Measurements from ENCODE around the gene HPCAL1. TPM values are rescaled to one million over a fixed set of nuclear protein-coding genes. Genes with fewer than 3 reads are reported as not detected.
"Not testable (repeated sequence)": the region's sequence is repeated elsewhere in the genome, so short reads cannot be mapped to it uniquely, and the experiment has no call there.

The HPCAL1 gene
- total RNA-seq, 2 donors from 2014 or later = 41.0 to 66.3 TPM

- no peak for ATAC-seq
- no peaks in the 10 kb centered on the region for H3K36me3 ChIP-seq (replicated peaks in 1 of 2; ENCODE audit: insufficient read depth in 1 of 2, low read depth in 2 of 2)
- peak overlapping the region in 3 of 4 donors; percentile 27 to 56 (median 45) for H3K27ac ChIP-seq
These were observed 149.6 kb downstream of the HPCAL1 start for GRCh38 chr2:10452312-10452711.

DNA sequence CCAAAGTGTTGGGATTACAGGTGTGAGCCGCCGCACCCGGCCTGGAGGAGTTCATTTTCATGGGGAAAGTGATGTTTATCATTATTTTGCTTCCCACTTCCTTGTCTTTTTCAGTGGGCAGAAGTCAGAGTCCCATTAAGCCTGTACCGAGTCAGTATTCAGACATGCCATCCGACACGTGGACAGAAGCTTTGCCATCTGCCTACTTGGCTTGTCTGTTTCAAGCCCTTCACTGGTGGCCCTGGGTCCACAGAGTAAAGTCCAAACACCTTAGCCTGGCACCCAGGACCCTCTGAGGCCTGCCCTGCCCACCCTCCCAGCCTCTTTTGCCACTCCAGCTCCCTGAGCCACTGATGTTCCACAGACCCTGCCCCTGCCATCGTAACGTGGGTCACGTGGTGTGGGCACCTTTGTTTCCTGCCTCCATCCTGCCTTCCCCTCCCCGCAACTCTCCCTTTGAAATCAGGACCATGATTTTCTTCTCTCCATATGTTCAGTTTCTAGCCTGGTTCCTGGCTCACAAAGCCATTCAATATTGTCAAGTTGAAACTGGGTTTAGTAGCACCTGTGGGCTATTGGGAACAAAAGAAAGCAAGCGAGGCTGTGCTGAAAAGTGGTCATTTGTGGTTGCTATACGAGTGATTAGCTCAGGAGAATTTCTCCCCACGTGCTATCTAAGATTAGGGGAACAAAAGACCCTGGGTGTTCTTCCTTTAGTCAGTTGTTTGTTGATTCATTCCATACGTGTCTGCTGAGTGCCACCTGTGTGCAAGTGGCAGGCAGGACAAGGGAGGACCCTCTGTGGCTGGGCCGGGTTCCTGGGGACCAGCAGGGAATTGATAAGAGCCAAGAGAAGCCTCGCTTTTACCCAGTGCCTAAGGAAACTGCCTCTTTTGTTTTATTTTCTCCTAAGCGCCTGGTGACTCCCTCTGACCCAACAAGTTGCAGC, 150.5 kb downstream of the HPCAL1 start:
- Histone ChIP-seq H3K27ac (peak overlapping the region in 2 of 4 donors; percentile 45 to 56), H3K9me3 (no peaks in the 10 kb centered on the region), H3K27me3 (no peaks in the 10 kb centered on the region), H3K4me1 (peaks cover 39% of the 10 kb centered on the region), H3K36me3 (replicated peaks in 1 of 2; ENCODE audit: insufficient read depth in 1 of 2, low read depth in 2 of 2) (no peaks in the 10 kb centered on the region), H3K4me3 (no peak overlapping the region)
- no peak for DNase-seq
- ATAC-seq = no peak
- WGBS, 2 donors = 88 to 93% methylated on average over 17 of the region's 17 CpGs
- intact Hi-C loops (cut with DNase I) = no loop called here
- TF ChIP-seq, protein P1, sequence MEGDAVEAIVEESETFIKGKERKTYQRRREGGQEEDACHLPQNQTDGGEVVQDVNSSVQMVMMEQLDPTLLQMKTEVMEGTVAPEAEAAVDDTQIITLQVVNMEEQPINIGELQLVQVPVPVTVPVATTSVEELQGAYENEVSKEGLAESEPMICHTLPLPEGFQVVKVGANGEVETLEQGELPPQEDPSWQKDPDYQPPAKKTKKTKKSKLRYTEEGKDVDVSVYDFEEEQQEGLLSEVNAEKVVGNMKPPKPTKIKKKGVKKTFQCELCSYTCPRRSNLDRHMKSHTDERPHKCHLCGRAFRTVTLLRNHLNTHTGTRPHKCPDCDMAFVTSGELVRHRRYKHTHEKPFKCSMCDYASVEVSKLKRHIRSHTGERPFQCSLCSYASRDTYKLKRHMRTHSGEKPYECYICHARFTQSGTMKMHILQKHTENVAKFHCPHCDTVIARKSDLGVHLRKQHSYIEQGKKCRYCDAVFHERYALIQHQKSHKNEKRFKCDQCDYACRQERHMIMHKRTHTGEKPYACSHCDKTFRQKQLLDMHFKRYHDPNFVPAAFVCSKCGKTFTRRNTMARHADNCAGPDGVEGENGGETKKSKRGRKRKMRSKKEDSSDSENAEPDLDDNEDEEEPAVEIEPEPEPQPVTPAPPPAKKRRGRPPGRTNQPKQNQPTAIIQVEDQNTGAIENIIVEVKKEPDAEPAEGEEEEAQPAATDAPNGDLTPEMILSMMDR (IDR thresholded peaks at IDR 0.05) = no peak
- TF ChIP-seq POLR2A (IDR thresholded peaks at IDR 0.05) = no peak

More at GRCh38 chr2:10452312-10452711, 149.6 kb downstream of the HPCAL1 start:
- no peak overlapping the region for H3K4me3 ChIP-seq
- H3K4me1 ChIP-seq = peaks cover 36% of the 10 kb centered on the region
- intact Hi-C loops (cut with DNase I) = no loop called here
- TF ChIP-seq, protein P1 (IDR thresholded peaks at IDR 0.05) = no peak
- TF ChIP-seq POLR2A (IDR thresholded peaks at IDR 0.05) = no peak
- DNase-seq = peak; percentile 61 to 84 (median 82)
- H3K9me3 ChIP-seq = no peaks in the 10 kb centered on the region
- WGBS, 2 donors = 35 to 46% methylated on average over 3 of the region's 3 CpGs
- no peaks in the 10 kb centered on the region for H3K27me3 ChIP-seq

- H3K36me3 ChIP-seq (replicated peaks in 1 of 2; ENCODE audit: insufficient read depth in 1 of 2, low read depth in 2 of 2) = no peaks in the 10 kb centered on the region
- H3K4me1 ChIP-seq = peaks cover 37% of the 10 kb centered on the region
- intact Hi-C loops (cut with DNase I) = no loop called here
- ATAC-seq = no peak
- 89 to 98% methylated on average over 8 to 9 of the region's 9 CpGs for whole genome bisulfite sequencing, 2 donors
- H3K27me3 ChIP-seq = no peaks in the 10 kb centered on the region
- TF ChIP-seq POLR2A (IDR thresholded peaks at IDR 0.05) = no peak
- TF ChIP-seq, protein P1 (IDR thresholded peaks at IDR 0.05) = no peak
- no peak for DNase-seq
- H3K27ac ChIP-seq = no peak overlapping the region
- no peak overlapping the region for H3K4me3 ChIP-seq
- H3K9me3 ChIP-seq = no peaks in the 10 kb centered on the region
These were observed 151.2 kb downstream of the HPCAL1 start for GRCh38 chr2:10453905-10454298.

- no peak for DNase-seq
- intact Hi-C loops (cut with DNase I) = no loop called here
- Histone ChIP-seq H3K36me3 (replicated peaks in 1 of 2; ENCODE audit: insufficient read depth in 1 of 2, low read depth in 2 of 2) (no peaks in the 10 kb centered on the region), H3K27ac (no peak overlapping the region), H3K27me3 (no peaks in the 10 kb centered on the region), H3K4me3 (no peak overlapping the region), H3K9me3 (no peaks in the 10 kb centered on the region), H3K4me1 (peaks cover 31% of the 10 kb centered on the region)
- ATAC-seq = no peak
- TF ChIP-seq, protein P1 (IDR thresholded peaks at IDR 0.05) = no peak
- no peak for TF ChIP-seq POLR2A (IDR thresholded peaks at IDR 0.05)
- 81 to 100% methylated on average over 2 to 7 of the region's 7 CpGs for WGBS, 2 donors
These were observed 151.8 kb downstream of the HPCAL1 start for GRCh38 chr2:10454505-10454904.

DNA sequence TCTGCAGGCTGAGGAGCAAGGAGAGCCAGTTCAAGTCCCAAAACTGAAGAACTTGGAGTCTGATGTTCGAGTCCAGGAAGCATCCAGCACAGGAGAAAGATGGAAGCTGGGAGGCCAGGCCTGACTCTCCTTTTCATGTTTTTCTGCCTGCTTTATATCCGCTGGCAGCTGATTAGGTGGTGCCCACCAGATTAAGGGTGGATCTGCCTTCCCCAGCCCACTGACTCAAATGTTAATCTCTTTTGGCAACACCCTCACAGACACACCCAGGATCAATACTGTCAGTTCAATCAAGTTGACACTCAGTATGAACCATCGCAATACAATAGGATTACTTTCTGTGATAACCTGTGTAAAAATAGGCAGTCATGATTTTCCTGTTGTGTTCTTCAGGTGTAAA, 154.5 kb downstream of the HPCAL1 start:
- H3K27me3 ChIP-seq; intact Hi-C loops (cut with DNase I); H3K27ac ChIP-seq; H3K9me3 ChIP-seq; H3K36me3 ChIP-seq (replicated peaks in 1 of 2; ENCODE audit: insufficient read depth in 1 of 2, low read depth in 2 of 2); DNase-seq; H3K4me3 ChIP-seq; ATAC-seq: not testable (repeated sequence)
- peaks cover 14% of the 10 kb centered on the region for H3K4me1 ChIP-seq
- 64 to 76% methylated on average over 3 of the region's 3 CpGs for WGBS, 2 donors

Measured in body of pancreas (tissue), 4 donors.